Measurements from ENCODE around the gene ASF1A.
"Not testable (repeated sequence)": the region's sequence is repeated elsewhere in the genome, so short reads cannot be mapped to it uniquely, and the experiment has no call there.

Gene ASF1A

DNA sequence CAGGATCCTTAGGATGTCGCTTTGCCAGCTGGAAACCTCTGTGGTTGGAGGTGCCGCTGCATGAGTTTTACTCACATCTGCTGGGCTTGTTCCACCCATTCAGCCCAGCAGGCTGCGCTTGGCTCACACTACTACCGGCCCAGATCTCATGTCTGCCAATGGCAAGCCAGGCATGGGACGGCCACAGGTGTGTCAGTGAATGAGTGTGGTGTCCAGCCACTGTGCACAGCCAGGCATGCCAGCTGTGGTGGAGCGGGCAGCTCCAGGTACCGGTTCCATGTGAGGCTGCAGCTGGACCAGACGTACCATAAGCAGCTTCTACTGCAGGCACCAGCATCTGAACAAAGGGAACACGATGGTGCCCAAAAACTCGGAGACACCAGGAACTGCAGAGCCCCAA, 33.1 kb upstream of the ASF1A start:
- TF ChIP-seq, protein P1, sequence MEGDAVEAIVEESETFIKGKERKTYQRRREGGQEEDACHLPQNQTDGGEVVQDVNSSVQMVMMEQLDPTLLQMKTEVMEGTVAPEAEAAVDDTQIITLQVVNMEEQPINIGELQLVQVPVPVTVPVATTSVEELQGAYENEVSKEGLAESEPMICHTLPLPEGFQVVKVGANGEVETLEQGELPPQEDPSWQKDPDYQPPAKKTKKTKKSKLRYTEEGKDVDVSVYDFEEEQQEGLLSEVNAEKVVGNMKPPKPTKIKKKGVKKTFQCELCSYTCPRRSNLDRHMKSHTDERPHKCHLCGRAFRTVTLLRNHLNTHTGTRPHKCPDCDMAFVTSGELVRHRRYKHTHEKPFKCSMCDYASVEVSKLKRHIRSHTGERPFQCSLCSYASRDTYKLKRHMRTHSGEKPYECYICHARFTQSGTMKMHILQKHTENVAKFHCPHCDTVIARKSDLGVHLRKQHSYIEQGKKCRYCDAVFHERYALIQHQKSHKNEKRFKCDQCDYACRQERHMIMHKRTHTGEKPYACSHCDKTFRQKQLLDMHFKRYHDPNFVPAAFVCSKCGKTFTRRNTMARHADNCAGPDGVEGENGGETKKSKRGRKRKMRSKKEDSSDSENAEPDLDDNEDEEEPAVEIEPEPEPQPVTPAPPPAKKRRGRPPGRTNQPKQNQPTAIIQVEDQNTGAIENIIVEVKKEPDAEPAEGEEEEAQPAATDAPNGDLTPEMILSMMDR (IDR thresholded peaks at IDR 0.05; ENCODE audit: control insufficient read depth, insufficient read depth, low read depth, low read length, missing control alignments): no peak
- no peak overlapping the region for H3K4me3 ChIP-seq (ENCODE audit: control insufficient read depth, low read depth, low read length)

DNA sequence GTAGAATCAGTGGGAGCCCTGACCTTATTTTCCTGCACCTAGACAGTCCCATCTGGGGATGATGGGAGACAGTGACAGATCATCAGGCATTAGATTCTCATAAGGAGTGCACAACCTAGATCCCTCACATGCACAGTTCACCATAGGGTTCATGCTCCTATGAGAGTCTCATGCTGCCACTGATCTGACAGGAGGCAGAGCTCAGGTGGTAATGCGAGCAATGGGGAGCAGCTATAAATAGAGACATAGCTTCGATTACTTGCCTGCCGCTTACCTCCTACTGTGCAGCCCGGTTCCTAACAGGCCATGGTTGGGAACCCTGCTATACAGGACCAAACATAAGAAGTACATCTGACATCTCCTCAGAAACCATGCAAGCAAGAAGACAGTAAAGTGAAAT, 31.5 kb upstream of the ASF1A start:
- TF ChIP-seq, protein P1 (IDR thresholded peaks at IDR 0.05; ENCODE audit: control insufficient read depth, insufficient read depth, low read depth, low read length, missing control alignments): no peak
- DNase-seq (ENCODE audit: low read depth): no peak
- no peak overlapping the region for H3K4me3 ChIP-seq (ENCODE audit: control insufficient read depth, low read depth, low read length)

More for the DNA sequence above, 33.1 kb upstream of the ASF1A start:
- no peak for DNase-seq (ENCODE audit: low read depth)

DNA sequence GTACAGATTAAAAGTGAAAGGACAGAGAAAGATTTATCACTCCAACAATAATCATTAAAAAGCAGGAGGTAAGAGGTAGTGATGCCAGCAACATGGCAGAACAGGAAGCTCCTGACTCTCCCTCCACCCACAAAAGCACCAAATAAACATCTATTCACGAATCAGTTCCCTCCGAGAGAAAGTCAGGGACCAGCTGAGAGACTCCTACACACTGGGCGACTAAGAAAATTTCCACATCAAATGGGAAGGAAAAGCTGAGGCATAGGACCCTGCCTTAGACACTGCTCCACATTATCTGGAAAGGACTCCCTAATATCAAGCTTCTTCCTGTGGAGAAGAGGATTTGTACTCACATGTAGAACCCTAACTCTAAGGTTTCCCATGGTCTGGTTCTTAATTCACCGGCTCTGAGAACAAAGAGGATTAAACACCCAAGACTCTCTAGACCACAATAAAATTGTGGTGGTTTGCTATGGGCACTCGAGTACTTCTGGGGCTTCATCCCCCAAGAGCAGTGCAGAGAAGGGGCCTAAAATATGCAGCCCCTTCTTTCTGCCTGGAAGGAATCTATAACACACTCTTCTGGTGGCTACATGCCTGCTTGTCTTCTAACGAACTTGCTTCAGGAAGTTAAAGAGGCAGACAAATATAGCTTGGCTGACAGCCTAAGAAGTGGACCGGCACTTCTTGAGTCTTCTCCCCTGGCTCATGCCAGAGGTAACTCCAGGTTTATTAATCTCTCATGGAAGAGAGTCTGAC, 29.4 kb upstream of the ASF1A start:
- H3K4me3 ChIP-seq (ENCODE audit: control insufficient read depth, low read depth, low read length): no peak overlapping the region
- TF ChIP-seq, protein P1 (IDR thresholded peaks at IDR 0.05; ENCODE audit: control insufficient read depth, insufficient read depth, low read depth, low read length, missing control alignments): no peak
- no peak for DNase-seq (ENCODE audit: low read depth)

DNA sequence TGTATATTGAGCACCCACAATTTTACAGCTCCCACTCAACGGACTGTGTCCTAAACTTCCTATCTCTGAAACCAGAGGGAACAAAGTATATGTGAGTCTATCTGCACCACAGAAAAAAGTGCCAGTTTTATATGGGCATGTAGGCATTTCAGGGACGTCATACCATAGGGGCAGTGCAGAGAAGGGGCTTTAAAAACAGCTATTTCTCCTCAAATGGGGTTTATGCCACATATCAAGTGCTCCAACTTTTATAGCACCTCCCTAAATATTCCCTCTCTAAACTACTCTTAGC, 28.9 kb upstream of the ASF1A start:
- TF ChIP-seq, protein P1 (IDR thresholded peaks at IDR 0.05; ENCODE audit: control insufficient read depth, insufficient read depth, low read depth, low read length, missing control alignments): no peak
- no peak overlapping the region for H3K4me3 ChIP-seq (ENCODE audit: control insufficient read depth, low read depth, low read length)
- DNase-seq (ENCODE audit: low read depth): no peak

DNA sequence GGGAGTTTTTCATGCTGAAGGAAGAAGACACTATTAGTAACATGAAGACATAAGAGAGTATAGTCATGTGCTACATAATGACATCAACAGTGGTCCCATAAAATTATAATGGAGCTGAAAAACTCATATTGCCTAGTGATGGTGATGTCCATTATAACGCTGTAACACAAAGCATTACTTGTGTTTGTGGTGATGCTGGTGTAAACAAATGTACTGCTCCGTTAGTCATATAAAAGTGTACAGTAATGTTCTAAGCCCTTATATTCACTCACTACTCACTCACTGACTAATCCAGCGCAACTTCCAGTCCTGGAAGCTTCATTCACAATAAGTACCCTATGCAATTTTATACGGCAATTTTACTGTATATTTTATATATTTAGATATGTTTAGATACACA, 26.8 kb upstream of the ASF1A start:
- DNase-seq (ENCODE audit: low read depth): no peak
- H3K4me3 ChIP-seq (ENCODE audit: control insufficient read depth, low read depth, low read length): no peak overlapping the region
- TF ChIP-seq, protein P1 (IDR thresholded peaks at IDR 0.05; ENCODE audit: control insufficient read depth, insufficient read depth, low read depth, low read length, missing control alignments): no peak

DNA sequence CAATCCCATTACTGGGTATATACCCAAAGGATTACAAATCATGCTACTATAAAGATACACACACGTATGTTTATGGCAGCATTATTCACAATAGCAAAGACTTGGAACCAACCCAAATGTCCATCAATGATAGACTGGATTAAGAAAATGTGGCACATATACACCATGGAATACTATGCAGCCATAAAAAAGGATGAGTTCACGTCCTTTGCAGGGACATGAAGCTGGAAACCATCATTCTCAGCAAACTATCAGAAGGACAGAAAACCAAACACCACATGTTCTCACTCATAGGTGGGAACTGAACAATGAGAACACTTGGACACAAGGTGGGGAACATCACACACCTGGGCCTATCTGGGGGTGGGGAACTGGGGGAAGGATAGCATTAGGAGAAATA, 25.1 kb upstream of the ASF1A start:
- not testable (repeated sequence) for DNase-seq (ENCODE audit: low read depth); H3K4me3 ChIP-seq (ENCODE audit: control insufficient read depth, low read depth, low read length)

DNA sequence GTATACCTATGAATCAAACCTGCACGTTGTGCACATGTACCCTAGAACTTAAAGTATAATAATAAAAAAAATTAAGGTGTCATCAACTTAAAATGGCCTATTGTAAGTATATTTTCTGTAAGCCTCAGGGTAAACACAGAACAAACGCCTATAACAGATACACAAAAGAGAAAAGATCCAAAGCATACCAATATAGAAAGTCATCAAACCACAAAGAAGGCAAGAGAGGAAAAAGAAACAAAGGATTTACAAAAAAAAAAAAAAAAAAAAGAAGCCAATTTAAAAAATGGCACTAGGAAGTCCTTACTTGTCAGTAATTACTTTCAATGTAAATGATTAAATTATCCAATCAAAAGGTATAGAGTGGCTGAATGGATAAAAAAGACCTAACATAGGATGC, 24.6 kb upstream of the ASF1A start:
- TF ChIP-seq, protein P1 (IDR thresholded peaks at IDR 0.05; ENCODE audit: control insufficient read depth, insufficient read depth, low read depth, low read length, missing control alignments): no peak
- no peak overlapping the region for H3K4me3 ChIP-seq (ENCODE audit: control insufficient read depth, low read depth, low read length)
- no peak for DNase-seq (ENCODE audit: low read depth)

Data from AG09309 (cell line).